Osteocyte (in vitro differentiated cells): ENCODE data around the gene ZNF300. TPM values are rescaled to one million over a fixed set of nuclear protein-coding genes. Genes with fewer than 3 reads are reported as not detected.

Source experiments
- total RNA-seq: library from RNA; stranded (reverse); gene quantifications from 2 replicates; pipeline ENCODE4 v1.2.1, GENCODE V29; 2021

Gene ZNF300
- total RNA-seq, 1 donor from 2014 or later: 8.7 TPM

Other genes with a start within 250 kb of the ZNF300 start
- gene MYOZ3, start 243.7 kb downstream of the ZNF300 start, total RNA-seq: 0.27 and 1.5 TPM in 2 replicates
- 41.6 and 43.6 TPM in 2 replicates for gene RBM22, start 203.9 kb downstream of the ZNF300 start, total RNA-seq
- 62.0 and 66.6 TPM in 2 replicates for gene DCTN4, start 146.0 kb downstream of the ZNF300 start, total RNA-seq
- 4.0 and 4.4 TPM in 2 replicates for gene SMIM3, start 126.2 kb downstream of the ZNF300 start, total RNA-seq
- not detected in 2 replicates for gene IRGM, start 58.5 kb downstream of the ZNF300 start, total RNA-seq
- gene GPX3, start 115.6 kb upstream of the ZNF300 start, total RNA-seq: 1.1 and 1.3 TPM in 2 replicates
- 73.5 and 85.5 TPM in 2 replicates for gene TNIP1, start 176.1 kb upstream of the ZNF300 start, total RNA-seq